CD4-positive, alpha-beta T cell treated with Interleukin-4 for 4 hours (primary cell): Measurements from ENCODE around the gene RAB11A.

Experiments used
- DNase-seq: peaks from one replicate; pipeline ENCODE4 v3.0.0-alpha.2; 2020

The RAB11A gene

DNA sequence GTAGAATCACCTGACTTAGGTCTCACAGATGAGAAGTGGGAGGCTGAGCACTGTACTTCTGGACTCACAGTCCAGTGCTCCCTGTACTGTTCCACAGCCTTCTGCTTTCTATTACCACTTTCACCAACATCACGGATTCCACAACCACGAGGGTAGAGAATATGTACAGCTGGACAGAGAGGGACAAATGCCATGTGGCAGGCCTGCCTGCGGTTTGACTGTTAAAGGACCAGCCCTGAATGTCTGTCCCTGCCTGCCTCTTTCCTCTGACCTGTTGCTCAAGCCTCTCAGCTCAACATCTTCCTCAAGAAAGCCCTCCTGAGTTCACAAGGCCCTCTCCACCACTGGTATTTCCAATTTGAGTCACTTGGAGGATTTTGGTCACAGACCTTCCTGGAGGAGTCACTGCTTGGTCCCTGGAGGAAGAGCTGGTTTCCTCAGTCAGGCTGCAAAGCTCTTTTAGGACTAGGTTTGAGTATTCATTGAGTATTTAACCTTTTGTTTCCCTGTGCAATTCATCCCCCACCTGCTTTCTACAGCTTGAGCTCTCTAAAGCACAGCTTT lies 49.1 kb downstream of the RAB11A start:
- DNase-seq, result no peak

DNA sequence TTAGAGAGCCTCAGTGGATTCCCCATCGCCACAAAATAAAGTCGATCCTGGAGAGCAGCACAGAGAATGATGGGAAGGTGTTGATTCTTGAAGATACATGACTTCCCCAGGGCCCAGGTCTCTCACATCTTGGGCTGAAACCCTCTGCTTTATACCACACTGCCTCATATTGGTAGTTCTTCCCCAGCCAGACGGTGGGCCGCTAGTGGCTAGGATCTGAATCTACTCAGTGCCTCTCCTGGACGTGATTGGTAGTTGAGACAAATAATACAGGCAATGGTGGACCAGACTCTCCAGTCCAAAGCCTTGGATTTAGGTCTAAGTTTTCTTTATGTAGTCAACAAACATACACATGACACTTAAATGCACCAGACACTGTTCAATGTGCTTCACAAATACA lies 49.7 kb downstream of the RAB11A start:
- no peak for DNase-seq

DNA sequence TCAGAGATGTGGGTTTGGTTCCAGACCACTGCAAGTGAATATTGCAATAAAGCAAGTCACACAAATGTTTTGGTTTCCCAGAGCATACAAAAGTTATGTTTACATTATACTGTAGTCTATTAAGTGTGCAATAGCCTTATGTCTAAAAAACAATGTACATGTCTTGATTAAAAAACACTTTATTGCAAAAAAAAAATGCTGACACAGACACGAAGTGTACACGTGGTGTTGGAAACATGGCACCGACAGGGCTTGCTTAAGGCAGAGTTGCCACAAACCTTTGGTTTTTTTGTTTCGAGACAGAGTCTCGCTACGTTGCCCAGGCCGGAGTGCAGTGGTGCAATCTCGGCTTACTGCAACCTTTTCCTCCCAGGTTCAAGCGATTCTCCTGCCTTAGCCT lies 50.1 kb downstream of the RAB11A start:
- DNase-seq, result no peak

DNA sequence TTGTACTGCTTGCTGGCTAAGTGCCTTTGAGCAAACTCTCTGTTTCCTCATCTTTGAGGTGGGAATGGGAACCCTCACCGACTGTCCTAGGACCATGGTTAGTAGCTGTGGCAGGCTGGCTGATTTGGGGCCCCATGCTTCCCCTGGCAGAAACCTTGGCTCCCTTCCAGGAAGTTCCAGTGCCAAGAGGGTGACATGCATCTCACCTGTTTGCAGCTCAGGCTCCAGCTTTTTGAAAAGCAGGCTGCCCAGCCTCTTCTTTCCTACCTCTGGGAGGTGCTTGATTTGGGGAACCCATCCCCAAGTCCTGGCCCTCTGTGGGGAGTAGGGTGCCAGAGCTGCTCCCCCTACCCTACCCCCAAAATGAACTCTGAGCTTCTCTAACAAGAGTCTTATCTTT lies 50.8 kb downstream of the RAB11A start:
- DNase-seq, result no peak

- DNase-seq, result no peak
Measured at GRCh38 chr15:65920825-65921309, 51.6 kb downstream of the RAB11A start.

DNA sequence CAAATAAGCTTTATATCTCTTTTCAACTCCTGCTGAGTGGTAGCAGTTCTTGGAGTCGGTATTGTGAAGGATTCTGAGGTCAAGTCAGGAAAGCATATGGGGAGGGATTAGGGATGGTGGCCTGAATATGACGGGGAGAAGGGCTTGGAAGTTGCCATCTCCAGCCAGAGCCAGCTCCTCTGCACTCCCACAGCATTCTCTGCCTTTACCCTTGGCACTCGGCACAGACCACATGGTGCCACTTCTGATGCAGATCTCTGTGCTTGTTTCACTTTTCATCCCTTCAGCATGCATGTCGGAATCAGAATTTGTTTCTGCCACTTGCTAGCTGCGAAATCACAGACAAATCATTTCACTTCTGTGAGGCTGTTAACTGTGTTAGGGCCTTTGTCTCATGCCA lies 52.5 kb downstream of the RAB11A start:
- no peak for DNase-seq

DNA sequence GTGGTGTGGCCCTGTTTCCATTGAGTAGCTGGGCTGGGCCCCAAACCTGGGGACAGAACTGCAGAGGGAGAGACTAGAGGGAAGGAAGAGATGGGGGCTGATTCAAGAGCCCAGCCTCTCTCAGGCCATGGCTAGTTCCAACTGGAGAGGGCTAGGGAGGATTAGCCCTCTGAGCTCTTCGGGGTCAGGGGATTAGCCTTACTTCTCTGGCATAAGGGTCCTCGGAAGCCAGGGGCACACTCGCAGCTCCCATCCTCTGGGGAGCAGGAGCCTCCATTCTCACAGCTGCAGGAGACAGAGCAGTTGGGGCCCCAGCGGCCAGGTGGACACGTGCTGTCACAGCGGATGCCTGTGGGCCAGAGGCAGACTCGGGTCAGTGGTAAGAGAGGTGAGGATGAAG lies 53.3 kb downstream of the RAB11A start:
- DNase-seq, result no peak

DNA sequence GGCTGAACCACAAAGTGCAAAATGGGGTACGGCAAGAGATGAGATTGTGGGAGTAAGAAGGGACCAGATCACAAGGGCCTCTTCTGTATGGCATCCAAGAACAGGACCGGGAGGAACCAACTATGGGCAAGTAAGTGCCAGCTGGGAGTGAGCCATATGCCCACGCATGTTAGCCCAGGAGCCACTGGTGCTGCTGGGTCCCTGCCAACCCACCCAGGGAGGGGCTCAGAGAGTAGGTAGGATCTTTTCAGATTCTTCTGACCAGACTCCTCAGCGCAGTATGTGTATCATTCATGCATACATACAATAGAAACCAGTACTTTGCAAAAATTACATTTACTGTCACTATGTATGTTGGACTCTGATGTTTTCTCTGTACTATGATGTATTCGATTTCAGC lies 54.0 kb downstream of the RAB11A start:
- no peak for DNase-seq

GRCh38 chr15:65924004-65924403 lies 54.7 kb downstream of the RAB11A start:
- no peak for DNase-seq

DNA sequence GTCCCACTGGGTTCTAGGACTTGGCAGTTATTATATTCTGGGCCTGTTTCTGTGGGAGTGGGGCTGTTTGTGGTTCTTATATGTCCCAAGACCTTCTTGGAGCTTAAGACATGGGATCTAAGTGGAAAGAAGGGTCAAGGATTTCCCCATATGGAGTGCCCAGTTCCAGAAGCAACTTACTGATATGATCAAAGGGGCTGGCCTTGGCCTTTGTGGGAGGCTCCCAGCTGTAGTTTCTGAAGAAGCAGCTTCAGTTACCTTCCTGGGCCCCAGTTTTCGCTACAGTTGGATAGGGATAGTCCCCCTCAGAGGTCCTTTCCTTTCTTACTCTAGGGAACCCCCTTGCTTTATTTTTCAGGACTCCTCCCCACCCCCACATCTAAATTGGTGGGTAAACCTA lies 56.0 kb downstream of the RAB11A start:
- no peak for DNase-seq

DNA sequence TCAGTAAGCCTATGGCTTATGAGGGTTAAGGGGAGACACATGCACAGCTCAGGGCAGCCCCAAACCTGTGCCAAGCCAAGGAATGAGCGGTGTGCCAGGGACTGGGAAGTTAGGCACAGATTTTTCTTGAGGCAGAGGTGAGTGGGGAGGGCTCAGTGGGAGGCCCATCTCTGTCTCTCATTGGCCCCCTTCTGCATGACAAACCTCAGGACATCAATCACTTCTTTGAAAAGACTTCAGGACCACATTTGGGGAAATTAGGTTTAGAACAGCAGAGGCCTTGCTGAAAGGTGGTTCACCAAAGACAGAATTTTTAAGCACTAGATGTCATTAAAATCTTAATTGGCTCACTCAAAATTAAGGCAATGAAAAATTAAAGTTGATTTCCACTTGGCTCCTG lies 57.2 kb downstream of the RAB11A start:
- no peak for DNase-seq

GRCh38 chr15:65926899-65927298 lies 57.6 kb downstream of the RAB11A start:
- DNase-seq, result no peak

GRCh38 chr15:65927545-65927944 lies 58.3 kb downstream of the RAB11A start:
- no peak for DNase-seq

- no peak for DNase-seq
Measured at GRCh38 chr15:65929573-65929972, 60.3 kb downstream of the RAB11A start.

GRCh38 chr15:65930134-65930533 lies 60.8 kb downstream of the RAB11A start:
- no peak for DNase-seq

- DNase-seq, result no peak
Measured at GRCh38 chr15:65931221-65931620, 61.9 kb downstream of the RAB11A start.

GRCh38 chr15:65935391-65935790 lies 66.1 kb downstream of the RAB11A start:
- DNase-seq, result no peak

DNA sequence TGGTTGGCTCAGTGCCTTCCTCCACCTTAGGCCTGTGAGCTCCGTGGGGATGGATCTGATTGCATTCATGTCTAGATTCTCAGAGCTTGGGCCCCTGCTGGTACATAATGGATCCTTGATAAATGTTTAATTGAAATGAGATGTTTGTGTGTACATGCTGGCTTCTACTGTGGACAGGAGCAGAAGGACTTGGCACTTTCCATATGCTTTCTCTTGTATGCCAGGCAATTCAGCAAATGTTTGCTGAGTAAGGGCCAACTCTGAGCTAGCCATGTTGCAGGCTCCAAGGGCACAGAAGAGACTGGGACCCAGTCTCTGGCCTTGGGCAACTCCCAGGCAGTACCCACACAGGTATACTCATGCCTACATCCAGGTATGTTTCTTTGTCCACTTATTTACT lies 67.0 kb downstream of the RAB11A start:
- DNase-seq, result no peak

DNA sequence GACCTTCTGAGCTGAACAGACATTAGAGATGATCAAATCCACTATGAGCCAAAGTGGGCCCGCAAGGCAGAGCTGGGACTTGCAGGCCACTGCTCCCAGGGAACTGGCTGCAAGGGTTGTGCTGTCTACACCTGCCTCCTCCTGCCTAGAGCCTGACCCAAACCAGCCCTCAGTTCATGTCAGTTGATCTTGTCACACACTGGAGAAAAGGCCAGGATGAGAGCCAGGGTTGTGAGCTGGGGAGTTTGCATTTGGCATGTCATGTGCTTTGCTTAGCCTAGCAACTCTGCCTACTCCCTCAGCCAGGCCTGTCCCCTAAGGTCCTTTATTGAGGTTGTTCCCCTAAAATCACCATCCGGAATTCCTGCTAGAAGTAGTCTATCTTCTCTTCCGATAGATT lies 67.8 kb downstream of the RAB11A start:
- DNase-seq, result no peak

- DNase-seq, result no peak
Measured at GRCh38 chr15:65937476-65937875, 68.2 kb downstream of the RAB11A start.

GRCh38 chr15:65938604-65939003 lies 69.3 kb downstream of the RAB11A start:
- DNase-seq, result no peak

GRCh38 chr15:65939901-65940617 lies 70.8 kb downstream of the RAB11A start:
- DNase-seq, result no peak

GRCh38 chr15:65940618-65940909 lies 71.3 kb downstream of the RAB11A start:
- DNase-seq, result no peak
